Measurements from ENCODE around the gene DSG3. TPM values are rescaled to one million over a fixed set of nuclear protein-coding genes. Genes with fewer than 3 reads are reported as not detected.
A peak's percentile ranks its signal among the peaks of the same experiment; 100 is the strongest.

Gene DSG3
- total and polyA plus RNA-seq, 2 donors (not counting 1 experiment from before 2014, with no cell fraction given), result 0.02 TPM; not detected in 1

GRCh38 chr18:31439807-31440325, 7.7 kb upstream of the DSG3 start:
- Histone ChIP-seq H3K4me1 (ENCODE audit: control insufficient read depth, extremely low read depth, insufficient read depth, low read length) (no peaks in the 10 kb centered on the region), H3K4me2 (ENCODE audit: extremely low read depth, insufficient read depth, low read length) (no peak overlapping the region), H2AFZ (ENCODE audit: low read length) (no peak overlapping the region), H3K79me2 (ENCODE audit: control insufficient read depth, insufficient read depth, low read length) (no peaks in the 10 kb centered on the region), H3K9ac (ENCODE audit: insufficient read depth, low read length) (no peak overlapping the region), H3K36me3 (ENCODE audit: control insufficient read depth, insufficient read depth, low read length) (no peaks in the 10 kb centered on the region), H4K20me1 (ENCODE audit: control insufficient read depth, extremely low read depth, insufficient read depth, low read length) (no peaks in the 10 kb centered on the region), H3K27ac (ENCODE audit: insufficient read depth, low read length) (no peak overlapping the region), H3K4me3 (replicated peaks in 1 of 4; ENCODE audit: control extremely low read depth in 1 of 4, insufficient read depth in 1 of 4, low read depth in 3 of 4, low read length in 4 of 4) (no peak overlapping the region), H3K27me3 (ENCODE audit: control insufficient read depth, insufficient read depth, low read length) (no peaks in the 10 kb centered on the region), H3K9me3 (ENCODE audit: control insufficient read depth, insufficient read depth, low read depth, low read length) (no peaks in the 10 kb centered on the region)
- TF ChIP-seq EZH2 (IDR thresholded peaks at IDR 0.05; ENCODE audit: low read length, missing control alignments) (no peak), CTCF (conservative IDR thresholded peaks at IDR 0.05 in 1 of 2, IDR thresholded peaks at IDR 0.05 in 1 of 2; ENCODE audit: low read depth in 1 of 2, low read length in 2 of 2) (no peak)
- no peak for DNase-seq (ENCODE audit: low read depth in 2 of 2)

DNA sequence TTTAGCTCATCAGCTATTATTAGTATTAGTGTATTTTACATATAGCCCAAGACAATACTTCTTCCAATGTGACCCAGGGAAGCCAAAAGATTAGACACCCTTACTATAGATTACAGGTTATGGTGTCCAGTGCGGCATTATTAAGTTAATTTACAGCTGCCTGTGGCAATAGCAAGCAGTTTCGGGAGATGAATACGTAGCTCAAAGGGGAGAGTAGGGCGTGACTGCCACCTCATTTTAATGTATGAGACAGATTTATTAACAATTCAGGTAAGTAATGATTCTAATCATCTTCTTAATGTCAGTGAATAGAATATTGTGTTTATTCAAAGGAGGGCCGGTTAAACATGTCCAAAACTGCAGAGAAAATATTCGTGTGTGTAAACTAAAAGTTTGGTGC, 6.8 kb upstream of the DSG3 start:
- Histone ChIP-seq H3K9ac (ENCODE audit: insufficient read depth, low read length) (no peak overlapping the region), H3K4me3 (replicated peaks in 1 of 4; ENCODE audit: control extremely low read depth in 1 of 4, insufficient read depth in 1 of 4, low read depth in 3 of 4, low read length in 4 of 4) (no peak overlapping the region), H4K20me1 (ENCODE audit: control insufficient read depth, extremely low read depth, insufficient read depth, low read length) (no peaks in the 10 kb centered on the region), H3K4me1 (ENCODE audit: control insufficient read depth, extremely low read depth, insufficient read depth, low read length) (no peaks in the 10 kb centered on the region), H3K36me3 (ENCODE audit: control insufficient read depth, insufficient read depth, low read length) (no peaks in the 10 kb centered on the region), H3K27me3 (ENCODE audit: control insufficient read depth, insufficient read depth, low read length) (no peaks in the 10 kb centered on the region), H3K79me2 (ENCODE audit: control insufficient read depth, insufficient read depth, low read length) (no peaks in the 10 kb centered on the region), H3K9me3 (ENCODE audit: control insufficient read depth, insufficient read depth, low read depth, low read length) (no peaks in the 10 kb centered on the region), H3K4me2 (ENCODE audit: extremely low read depth, insufficient read depth, low read length) (no peak overlapping the region), H2AFZ (ENCODE audit: low read length) (no peak overlapping the region), H3K27ac (ENCODE audit: insufficient read depth, low read length) (no peak overlapping the region)
- no peak for DNase-seq (ENCODE audit: low read depth in 2 of 2)
- no peak for TF ChIP-seq CTCF (conservative IDR thresholded peaks at IDR 0.05 in 1 of 2, IDR thresholded peaks at IDR 0.05 in 1 of 2; ENCODE audit: low read depth in 1 of 2, low read length in 2 of 2)

DNA sequence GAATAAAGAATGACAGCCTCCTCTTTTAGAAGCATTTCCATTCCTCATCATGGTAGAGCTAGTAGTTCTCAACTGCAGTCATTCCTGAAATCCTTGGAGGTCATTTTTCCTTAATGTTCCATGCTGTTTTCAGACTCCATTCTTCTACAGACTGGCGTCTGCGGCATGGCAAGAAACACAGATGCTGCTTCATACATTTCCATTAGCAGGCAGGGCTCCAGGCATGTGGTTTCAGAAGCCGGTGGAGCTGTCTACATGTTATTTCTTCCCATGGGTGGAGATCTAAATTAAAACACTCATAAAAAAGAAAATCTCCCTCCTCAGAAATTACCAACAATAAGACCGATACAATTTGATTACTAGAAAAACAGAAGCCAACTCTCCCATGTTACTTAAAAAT, 6.0 kb upstream of the DSG3 start:
- TF ChIP-seq CTCF (conservative IDR thresholded peaks at IDR 0.05 in 1 of 2, IDR thresholded peaks at IDR 0.05 in 1 of 2; ENCODE audit: low read depth in 1 of 2, low read length in 2 of 2), result no peak
- no peak for TF ChIP-seq EZH2 (IDR thresholded peaks at IDR 0.05; ENCODE audit: low read length, missing control alignments)

More for the DNA sequence above, 6.0 kb upstream of the DSG3 start:
- H3K4me1 ChIP-seq (ENCODE audit: control insufficient read depth, extremely low read depth, insufficient read depth, low read length), result no peaks in the 10 kb centered on the region
- no peaks in the 10 kb centered on the region for H3K36me3 ChIP-seq (ENCODE audit: control insufficient read depth, insufficient read depth, low read length)
- DNase-seq (ENCODE audit: low read depth in 2 of 2), result peak in 1 of 2 donors; percentile 3
- no peaks in the 10 kb centered on the region for H4K20me1 ChIP-seq (ENCODE audit: control insufficient read depth, extremely low read depth, insufficient read depth, low read length)
- H2AFZ ChIP-seq (ENCODE audit: low read length), result no peak overlapping the region
- H3K9me3 ChIP-seq (ENCODE audit: control insufficient read depth, insufficient read depth, low read depth, low read length), result no peaks in the 10 kb centered on the region
- H3K79me2 ChIP-seq (ENCODE audit: control insufficient read depth, insufficient read depth, low read length), result no peaks in the 10 kb centered on the region
- no peak overlapping the region for H3K9ac ChIP-seq (ENCODE audit: insufficient read depth, low read length)
- no peak overlapping the region for H3K27ac ChIP-seq (ENCODE audit: insufficient read depth, low read length)
- H3K4me2 ChIP-seq (ENCODE audit: extremely low read depth, insufficient read depth, low read length), result no peak overlapping the region
- no peaks in the 10 kb centered on the region for H3K27me3 ChIP-seq (ENCODE audit: control insufficient read depth, insufficient read depth, low read length)
- H3K4me3 ChIP-seq (replicated peaks in 1 of 4; ENCODE audit: control extremely low read depth in 1 of 4, insufficient read depth in 1 of 4, low read depth in 3 of 4, low read length in 4 of 4), result no peak overlapping the region
